Measurements from ENCODE around the gene ADAM12. TPM values are rescaled to one million over a fixed set of nuclear protein-coding genes. Genes with fewer than 3 reads are reported as not detected.

ADAM12 gene
- total RNA-seq, 4 donors from 2014 or later: 0.26 to 1.6 (median 0.47) TPM; not detected in 1

DNA sequence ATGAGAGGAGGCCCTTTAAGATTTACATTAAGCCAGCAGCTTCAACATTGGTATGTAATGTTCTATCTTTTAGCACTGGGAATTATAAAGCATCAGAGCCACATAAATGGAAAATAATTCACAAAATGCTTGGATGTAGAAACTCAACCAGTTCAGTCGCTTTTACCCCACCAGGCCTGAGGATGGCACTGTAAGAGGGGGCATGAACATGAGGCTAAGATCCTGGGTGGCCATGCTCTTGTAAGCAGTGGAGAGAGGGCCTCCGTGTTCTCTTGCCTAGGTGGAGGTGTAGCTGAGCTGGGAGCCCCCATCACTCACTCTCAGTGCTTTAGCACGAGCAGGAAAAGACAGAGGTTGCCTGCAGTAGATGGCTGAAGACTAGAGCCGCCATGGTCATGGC, 253.1 kb downstream of the ADAM12 start:
- no peak for DNase-seq (ENCODE audit: low spot score in 2 of 2)
- no peak for TF ChIP-seq POLR2A (IDR thresholded peaks at IDR 0.05)
- H3K4me3 ChIP-seq (ENCODE audit: low read depth, poor library complexity, severe bottlenecking): no peak overlapping the region
- intact Hi-C loops (cut with DNase I; ENCODE audit: low total_unique reads): no loop called here
- WGBS, 2 donors: 81 to 91% methylated on average over 4 of the region's 4 CpGs

DNA sequence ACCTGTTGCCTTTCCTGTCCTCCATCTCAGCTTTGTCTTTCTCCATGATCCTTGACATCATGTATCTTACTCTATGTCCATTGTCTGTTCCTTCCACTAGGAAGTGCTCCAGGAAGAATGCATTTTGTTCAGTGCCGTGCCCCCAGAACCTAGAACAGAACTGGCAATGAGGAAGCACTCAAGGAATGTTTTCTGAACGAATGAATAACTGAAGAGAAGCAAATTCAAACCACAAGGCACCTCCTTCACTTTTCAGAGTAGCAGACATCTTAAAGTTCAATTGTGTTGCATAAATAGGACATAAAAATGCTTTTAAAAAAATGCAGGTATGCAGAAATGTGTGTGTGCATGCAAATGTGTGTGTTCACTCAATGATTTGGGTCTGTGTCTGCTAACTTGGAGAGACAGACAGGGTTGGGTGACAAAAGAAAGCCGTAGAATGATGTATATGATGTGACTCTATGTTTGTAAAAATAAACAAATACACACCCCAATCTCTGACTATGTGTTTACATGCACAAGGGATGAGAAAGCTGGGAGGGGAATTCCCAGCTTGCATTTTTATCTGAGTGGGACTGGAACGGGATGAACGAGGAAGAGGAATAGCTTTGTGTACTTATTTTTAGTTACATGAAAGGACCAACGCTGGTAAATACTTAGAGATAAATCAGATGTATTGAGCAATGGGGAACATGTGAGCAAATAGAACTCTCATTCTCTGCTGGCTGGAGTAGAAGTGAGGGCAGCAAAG, 254.2 kb downstream of the ADAM12 start:
- intact Hi-C loops (cut with DNase I; ENCODE audit: low total_unique reads): no loop called here
- TF ChIP-seq, protein P1, sequence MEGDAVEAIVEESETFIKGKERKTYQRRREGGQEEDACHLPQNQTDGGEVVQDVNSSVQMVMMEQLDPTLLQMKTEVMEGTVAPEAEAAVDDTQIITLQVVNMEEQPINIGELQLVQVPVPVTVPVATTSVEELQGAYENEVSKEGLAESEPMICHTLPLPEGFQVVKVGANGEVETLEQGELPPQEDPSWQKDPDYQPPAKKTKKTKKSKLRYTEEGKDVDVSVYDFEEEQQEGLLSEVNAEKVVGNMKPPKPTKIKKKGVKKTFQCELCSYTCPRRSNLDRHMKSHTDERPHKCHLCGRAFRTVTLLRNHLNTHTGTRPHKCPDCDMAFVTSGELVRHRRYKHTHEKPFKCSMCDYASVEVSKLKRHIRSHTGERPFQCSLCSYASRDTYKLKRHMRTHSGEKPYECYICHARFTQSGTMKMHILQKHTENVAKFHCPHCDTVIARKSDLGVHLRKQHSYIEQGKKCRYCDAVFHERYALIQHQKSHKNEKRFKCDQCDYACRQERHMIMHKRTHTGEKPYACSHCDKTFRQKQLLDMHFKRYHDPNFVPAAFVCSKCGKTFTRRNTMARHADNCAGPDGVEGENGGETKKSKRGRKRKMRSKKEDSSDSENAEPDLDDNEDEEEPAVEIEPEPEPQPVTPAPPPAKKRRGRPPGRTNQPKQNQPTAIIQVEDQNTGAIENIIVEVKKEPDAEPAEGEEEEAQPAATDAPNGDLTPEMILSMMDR (IDR thresholded peaks at IDR 0.05): no peak
- no peak for TF ChIP-seq POLR2A (IDR thresholded peaks at IDR 0.05)
- H3K4me3 ChIP-seq (ENCODE audit: low read depth, poor library complexity, severe bottlenecking): no peak overlapping the region
- 32 to 46% methylated on average over 6 of the region's 6 CpGs for WGBS, 2 donors
- no peak for DNase-seq (ENCODE audit: low spot score in 2 of 2)

DNA sequence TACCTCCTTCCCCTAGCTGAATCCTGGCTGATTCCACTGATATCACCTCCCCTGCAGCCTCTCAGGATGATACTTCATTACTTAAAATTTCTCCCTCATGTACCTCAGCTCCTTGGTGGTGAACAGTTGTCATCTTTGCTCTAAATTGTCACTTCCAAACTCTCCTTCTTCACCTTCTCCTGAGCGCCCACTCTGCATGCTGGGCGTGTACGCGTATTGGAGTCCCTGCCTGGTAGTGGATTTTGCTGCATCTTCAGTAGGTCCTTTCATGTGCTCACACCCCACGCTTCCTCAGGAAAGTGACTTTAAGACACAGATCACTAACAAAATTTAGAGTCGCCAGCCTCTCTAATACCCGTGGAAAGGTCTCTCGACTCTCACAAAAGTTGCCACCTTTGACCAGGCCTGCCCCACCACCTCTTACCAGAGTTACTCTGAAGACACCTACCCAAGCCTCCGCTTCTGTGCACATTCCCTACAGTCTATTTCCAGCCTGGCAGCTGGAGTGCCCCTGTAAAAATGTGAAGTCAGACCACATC, 255.1 kb downstream of the ADAM12 start:
- intact Hi-C loops (cut with DNase I; ENCODE audit: low total_unique reads): no loop called here
- no peak overlapping the region for H3K4me3 ChIP-seq (ENCODE audit: low read depth, poor library complexity, severe bottlenecking)
- no peak for DNase-seq (ENCODE audit: low spot score in 2 of 2)
- no peak for TF ChIP-seq POLR2A (IDR thresholded peaks at IDR 0.05)
- TF ChIP-seq, protein P1 (IDR thresholded peaks at IDR 0.05): no peak
- WGBS, 2 donors: 95% methylated on average over 9 of the region's 9 CpGs

DNA sequence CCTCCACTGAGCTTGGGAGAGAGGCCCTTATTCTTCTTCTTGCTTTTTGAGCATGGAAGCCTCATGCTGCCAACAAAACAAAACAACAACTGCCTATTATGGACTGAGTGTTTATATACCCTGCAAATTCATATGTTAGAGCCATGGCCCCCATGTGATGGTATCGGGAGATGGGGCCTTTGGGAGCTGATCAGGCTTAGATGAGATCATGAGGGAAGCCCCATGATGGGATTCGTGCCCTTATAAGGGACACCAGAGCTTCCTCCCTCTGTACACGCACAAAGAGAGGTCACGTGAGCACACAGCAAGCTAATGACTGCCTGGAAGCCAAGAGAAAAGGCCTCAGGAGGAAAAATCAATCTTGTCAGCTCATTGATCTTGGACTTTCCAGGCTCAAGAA, 256.9 kb downstream of the ADAM12 start:
- H3K4me3 ChIP-seq (ENCODE audit: low read depth, poor library complexity, severe bottlenecking): no peak overlapping the region
- no peak for TF ChIP-seq POLR2A (IDR thresholded peaks at IDR 0.05)
- TF ChIP-seq, protein P1 (IDR thresholded peaks at IDR 0.05): no peak
- intact Hi-C loops (cut with DNase I; ENCODE audit: low total_unique reads): no loop called here
- DNase-seq (ENCODE audit: low spot score in 2 of 2): no peak
- WGBS, 2 donors: 75 to 76% methylated on average over 4 of the region's 4 CpGs

DNA sequence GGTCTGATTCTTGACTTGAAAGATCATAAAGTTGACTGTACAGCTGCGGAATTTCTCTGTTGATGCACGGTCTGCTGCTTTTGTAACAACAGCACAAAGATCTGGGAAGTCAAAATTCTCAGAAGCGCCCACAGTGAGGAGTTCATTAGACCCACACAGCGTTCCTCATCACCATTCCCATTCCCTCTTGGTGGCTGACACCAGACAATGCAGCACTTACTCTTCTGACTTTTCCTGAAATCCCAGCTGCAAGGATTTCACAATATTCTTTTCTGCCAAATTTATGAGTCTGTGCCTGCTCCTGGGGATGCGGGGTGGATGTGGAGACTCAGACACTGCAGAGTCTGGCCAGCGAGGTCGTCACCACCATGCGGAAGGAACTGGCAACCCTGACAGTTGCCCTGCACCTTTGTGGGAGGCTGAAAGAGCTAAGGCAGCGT, 258.0 kb downstream of the ADAM12 start:
- no peak overlapping the region for H3K4me3 ChIP-seq (ENCODE audit: low read depth, poor library complexity, severe bottlenecking)
- TF ChIP-seq, protein P1 (IDR thresholded peaks at IDR 0.05): no peak
- no peak for TF ChIP-seq POLR2A (IDR thresholded peaks at IDR 0.05)
- DNase-seq (ENCODE audit: low spot score in 2 of 2): no peak
- 65 to 73% methylated on average over 9 of the region's 9 CpGs for WGBS, 2 donors
- intact Hi-C loops (cut with DNase I; ENCODE audit: low total_unique reads): no loop called here

DNA sequence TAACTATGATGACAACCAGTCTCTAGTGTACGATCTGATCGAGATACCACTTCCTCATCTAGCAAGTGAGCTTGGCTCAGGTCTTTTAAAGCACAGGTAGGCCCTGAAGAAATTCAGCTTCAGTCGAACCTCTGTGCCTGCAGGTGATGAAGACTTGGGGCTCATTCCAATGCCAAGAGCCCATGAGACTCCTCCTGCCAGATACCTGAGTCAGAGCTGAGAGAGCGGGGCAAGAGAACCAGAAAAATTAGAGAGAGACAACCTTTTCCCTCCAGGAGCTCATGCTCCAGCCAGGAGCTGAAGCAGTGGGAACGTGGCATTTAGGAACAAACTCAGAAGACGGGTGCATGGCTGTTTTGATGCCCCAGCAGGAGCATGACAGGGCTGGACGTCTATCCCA, 259.3 kb downstream of the ADAM12 start:
- no peak for TF ChIP-seq POLR2A (IDR thresholded peaks at IDR 0.05)
- TF ChIP-seq, protein P1 (IDR thresholded peaks at IDR 0.05): no peak
- intact Hi-C loops (cut with DNase I; ENCODE audit: low total_unique reads): no loop called here
- no peak for DNase-seq (ENCODE audit: low spot score in 2 of 2)
- WGBS, 2 donors: 78 to 84% methylated on average over 7 of the region's 7 CpGs
- H3K4me3 ChIP-seq (ENCODE audit: low read depth, poor library complexity, severe bottlenecking): no peak overlapping the region
